ENCODE results near the gene CHST15.

CHST15 gene

DNA sequence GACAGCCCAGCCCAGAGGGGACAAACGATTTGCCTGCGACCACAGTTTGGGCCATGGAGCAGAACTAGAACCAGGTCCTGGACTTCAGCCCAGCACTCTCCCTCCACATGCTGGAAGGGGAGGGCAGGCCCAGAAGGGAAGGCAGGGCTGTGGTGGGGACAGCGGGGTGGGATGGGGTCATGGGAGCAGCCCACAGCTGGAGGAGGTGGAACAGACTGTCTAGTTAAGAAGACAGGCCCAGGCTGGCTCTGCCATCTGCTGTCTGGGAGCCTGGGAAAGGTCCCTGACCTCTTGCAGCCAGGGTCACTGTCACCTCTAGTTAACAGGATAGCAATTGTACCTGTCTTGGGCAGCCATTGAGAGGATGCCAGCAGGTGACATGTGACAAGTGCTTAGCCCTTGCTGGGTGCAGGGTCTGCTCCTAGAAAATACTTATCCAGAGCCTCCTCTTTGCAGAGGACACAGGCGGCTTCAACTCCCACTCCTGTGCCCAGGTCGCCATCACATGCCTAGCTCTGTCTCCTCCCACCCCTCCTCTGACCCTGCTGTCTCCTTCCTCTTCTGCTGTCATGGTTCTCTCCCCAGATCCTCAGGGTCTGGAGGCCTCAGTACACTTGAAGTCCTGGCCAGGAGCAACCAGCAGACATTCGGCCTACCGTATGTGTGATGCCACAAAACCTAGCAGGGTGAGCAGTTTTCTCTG lies 37.0 kb upstream of the CHST15 start:
- Histone ChIP-seq H3K36me3 (no peaks in the 10 kb centered on the region), H3K27me3 (no peaks in the 10 kb centered on the region), H3K27ac (no peak overlapping the region), H3K4me3 (ENCODE audit: low read depth in 1 of 2, low read length in 1 of 2) (no peak overlapping the region), H3K4me1 (ENCODE audit: control insufficient read depth in 1 of 2, insufficient read depth in 1 of 2, low read depth in 1 of 2, low read length in 1 of 2) (peaks cover 28 to 32% of the 10 kb centered on the region in 2 experiments), H3K9me3 (no peaks in the 10 kb centered on the region)
- TF ChIP-seq, protein P1, sequence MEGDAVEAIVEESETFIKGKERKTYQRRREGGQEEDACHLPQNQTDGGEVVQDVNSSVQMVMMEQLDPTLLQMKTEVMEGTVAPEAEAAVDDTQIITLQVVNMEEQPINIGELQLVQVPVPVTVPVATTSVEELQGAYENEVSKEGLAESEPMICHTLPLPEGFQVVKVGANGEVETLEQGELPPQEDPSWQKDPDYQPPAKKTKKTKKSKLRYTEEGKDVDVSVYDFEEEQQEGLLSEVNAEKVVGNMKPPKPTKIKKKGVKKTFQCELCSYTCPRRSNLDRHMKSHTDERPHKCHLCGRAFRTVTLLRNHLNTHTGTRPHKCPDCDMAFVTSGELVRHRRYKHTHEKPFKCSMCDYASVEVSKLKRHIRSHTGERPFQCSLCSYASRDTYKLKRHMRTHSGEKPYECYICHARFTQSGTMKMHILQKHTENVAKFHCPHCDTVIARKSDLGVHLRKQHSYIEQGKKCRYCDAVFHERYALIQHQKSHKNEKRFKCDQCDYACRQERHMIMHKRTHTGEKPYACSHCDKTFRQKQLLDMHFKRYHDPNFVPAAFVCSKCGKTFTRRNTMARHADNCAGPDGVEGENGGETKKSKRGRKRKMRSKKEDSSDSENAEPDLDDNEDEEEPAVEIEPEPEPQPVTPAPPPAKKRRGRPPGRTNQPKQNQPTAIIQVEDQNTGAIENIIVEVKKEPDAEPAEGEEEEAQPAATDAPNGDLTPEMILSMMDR (IDR thresholded peaks at IDR 0.05): no peak

- H3K4me3 ChIP-seq (ENCODE audit: low read depth in 1 of 2, low read length in 1 of 2): no peak overlapping the region
- no peak overlapping the region for H3K27ac ChIP-seq
- no peaks in the 10 kb centered on the region for H3K9me3 ChIP-seq
- no peaks in the 10 kb centered on the region for H3K27me3 ChIP-seq
- H3K36me3 ChIP-seq: no peaks in the 10 kb centered on the region
- peaks cover 37 to 40% of the 10 kb centered on the region in 2 experiments for H3K4me1 ChIP-seq (ENCODE audit: control insufficient read depth in 1 of 2, insufficient read depth in 1 of 2, low read depth in 1 of 2, low read length in 1 of 2)
- TF ChIP-seq, protein P1 (IDR thresholded peaks at IDR 0.05): no peak
These were observed 36.1 kb upstream of the CHST15 start for GRCh38 chr10:124129471-124129870.

GRCh38 chr10:124128811-124129145 lies 35.4 kb upstream of the CHST15 start:
- peaks cover 41 to 47% of the 10 kb centered on the region in 2 experiments for H3K4me1 ChIP-seq (ENCODE audit: control insufficient read depth in 1 of 2, insufficient read depth in 1 of 2, low read depth in 1 of 2, low read length in 1 of 2)
- no peaks in the 10 kb centered on the region for H3K9me3 ChIP-seq
- H3K27ac ChIP-seq: no peak overlapping the region
- H3K27me3 ChIP-seq: no peaks in the 10 kb centered on the region
- no peaks in the 10 kb centered on the region for H3K36me3 ChIP-seq
- TF ChIP-seq, protein P1 (IDR thresholded peaks at IDR 0.05): no peak
- H3K4me3 ChIP-seq (ENCODE audit: low read depth in 1 of 2, low read length in 1 of 2): no peak overlapping the region

DNA sequence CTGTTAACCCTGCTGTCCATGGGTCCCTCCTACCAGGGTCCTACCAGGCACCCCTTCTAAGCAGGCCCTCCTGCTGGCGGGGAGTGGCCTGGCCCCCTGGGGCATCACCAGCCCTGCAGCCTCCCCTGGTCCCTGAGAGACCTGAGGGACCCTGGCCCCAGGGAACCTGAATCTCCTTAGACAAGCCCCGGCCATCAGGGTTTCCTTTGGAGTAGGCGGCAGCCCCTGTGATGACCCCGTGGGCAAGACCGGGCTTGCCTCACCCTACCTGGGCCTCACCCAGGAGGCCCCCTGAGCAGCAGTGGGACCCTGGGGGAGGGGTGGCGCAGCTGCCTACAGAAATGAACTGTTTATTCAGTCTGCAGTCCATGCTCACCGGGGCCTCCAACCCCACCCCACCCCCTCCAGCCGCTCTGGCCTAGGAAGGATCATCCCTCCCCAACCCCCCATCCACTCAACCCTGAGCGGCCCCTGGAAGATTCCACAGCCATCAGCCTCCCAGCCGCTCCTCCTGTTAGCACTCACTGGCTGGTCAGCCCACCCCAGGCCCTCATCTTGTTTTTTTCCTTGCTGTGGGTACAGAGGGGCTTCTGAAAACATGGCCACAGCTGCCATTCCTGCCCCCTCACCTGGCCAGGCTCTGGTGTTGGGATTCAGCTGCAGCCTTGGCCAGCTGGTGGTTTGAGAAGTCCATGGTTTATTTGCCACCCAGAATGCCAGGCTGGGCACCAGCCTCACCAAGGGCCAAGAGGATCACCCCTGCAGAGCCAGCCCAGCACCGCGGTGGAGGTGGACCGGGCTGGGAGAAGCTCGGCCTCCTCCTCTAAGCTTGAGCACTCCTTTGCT lies 34.8 kb upstream of the CHST15 start:
- Histone ChIP-seq H3K9me3 (no peaks in the 10 kb centered on the region), H3K27ac (peak overlapping the region; percentile 83), H3K4me3 (ENCODE audit: low read depth in 1 of 2, low read length in 1 of 2) (no peak overlapping the region), H3K4me1 (ENCODE audit: control insufficient read depth in 1 of 2, insufficient read depth in 1 of 2, low read depth in 1 of 2, low read length in 1 of 2) (peaks cover 41 to 50% of the 10 kb centered on the region in 2 experiments), H3K27me3 (no peaks in the 10 kb centered on the region), H3K36me3 (no peaks in the 10 kb centered on the region)
- TF ChIP-seq, protein P1 (IDR thresholded peaks at IDR 0.05): no peak

- no peaks in the 10 kb centered on the region for H3K27me3 ChIP-seq
- no peak overlapping the region for H3K4me3 ChIP-seq (ENCODE audit: low read depth in 1 of 2, low read length in 1 of 2)
- peak overlapping the region; percentile 83 for H3K27ac ChIP-seq
- TF ChIP-seq, protein P1 (IDR thresholded peaks at IDR 0.05): no peak
- H3K36me3 ChIP-seq: no peaks in the 10 kb centered on the region
- H3K9me3 ChIP-seq: no peaks in the 10 kb centered on the region
- H3K4me1 ChIP-seq (ENCODE audit: control insufficient read depth in 1 of 2, insufficient read depth in 1 of 2, low read depth in 1 of 2, low read length in 1 of 2): peaks cover 41 to 50% of the 10 kb centered on the region in 2 experiments
These were observed 34.2 kb upstream of the CHST15 start for GRCh38 chr10:124127563-124127962.
